GM23338 (cell line): Measurements from ENCODE around the gene UHRF2. TPM values are rescaled to one million over a fixed set of nuclear protein-coding genes. Genes with fewer than 3 reads are reported as not detected.

ENCODE experiments used
- ATAC-seq: fragments of 200-7000 bp; cut with Tn5 transposase; 3 replicates; pipeline ENCODE4 v1.9.1; 2020
- DNase-seq: peaks from one replicate; pipeline ENCODE4 v3.0.0-alpha.2; 2015; ENCODE audit warnings: low spot score
- H2AFZ ChIP-seq: fragments of 200-600 bp; sonication (generic); 2 replicates; pipeline ENCODE4 v1.8.0; 2016; ENCODE audit warnings: antibody characterized with exemption, mild to moderate bottlenecking, moderate library complexity
- H3F3A ChIP-seq: fragments of 200-600 bp; sonication (generic); replicated peaks from 2 replicates; pipeline ENCODE4 v1.8.0; 2017; ENCODE audit warnings: antibody characterized with exemption, mixed run types, low read depth
- H3K27ac ChIP-seq: fragments of 200-600 bp; sonication (generic); 2 replicates; pipeline ENCODE4 v1.6.1; 2016; ENCODE audit warnings: low read depth
- H3K27me3 ChIP-seq: fragments of 200-600 bp; sonication (generic); 2 replicates; pipeline ENCODE4 v1.8.0; 2016; ENCODE audit warnings: mild to moderate bottlenecking, mixed run types, moderate library complexity; ENCODE audit not compliant: insufficient read depth
- H3K36me3 ChIP-seq: fragments of 200-600 bp; sonication (generic); 2 replicates; pipeline ENCODE4 v1.8.0; 2016; ENCODE audit warnings: mild to moderate bottlenecking; ENCODE audit not compliant: insufficient read depth
- H3K4me1 ChIP-seq: fragments of 200-600 bp; sonication (generic); 2 replicates; pipeline ENCODE4 v1.8.0; 2016; ENCODE audit warnings: mild to moderate bottlenecking, moderate library complexity; ENCODE audit not compliant: insufficient read depth
- H3K4me2 ChIP-seq: fragments of 200-600 bp; sonication (generic); 2 replicates; pipeline ENCODE4 v1.7.1; 2017; ENCODE audit warnings: mixed run types
- H3K4me3 ChIP-seq: fragments of 200-600 bp; sonication (generic); 2 replicates; pipeline ENCODE4 v1.6.1; 2016; ENCODE audit warnings: mixed run types
- H3K79me2 ChIP-seq: fragments of 200-600 bp; sonication (generic); replicated peaks from 2 replicates; pipeline ENCODE4 v1.8.0; 2017; ENCODE audit warnings: mild to moderate bottlenecking; ENCODE audit not compliant: insufficient read depth
- H3K9me2 ChIP-seq: fragments of 200-600 bp; sonication (generic); 2 replicates; pipeline ENCODE4 v1.8.0; 2017; ENCODE audit not compliant: insufficient read depth
- H4K20me1 ChIP-seq: fragments of 200-600 bp; sonication (generic); replicated peaks from 2 replicates; pipeline ENCODE4 v1.8.0; 2017; ENCODE audit warnings: mild to moderate bottlenecking; ENCODE audit not compliant: insufficient read depth
- H3K27ac Mint-ChIP-seq: 2 replicates; pipeline ENCODE4 v1.8.0; 2020; ENCODE audit warnings: inconsistent platforms, mild to moderate bottlenecking, moderate library complexity, mixed read lengths
- H3K27me3 Mint-ChIP-seq: 3 replicates; pipeline ENCODE4 v1.8.0; 2022; ENCODE audit warnings: low read depth, mild to moderate bottlenecking, moderate library complexity, mixed read lengths, inconsistent platforms; ENCODE audit not compliant: insufficient read depth, poor library complexity
- H3K36me3 Mint-ChIP-seq: 3 replicates; pipeline ENCODE4 v1.8.0; 2021; ENCODE audit warnings: low read depth, mild to moderate bottlenecking, inconsistent platforms, moderate library complexity, mixed read lengths
- H3K4me1 Mint-ChIP-seq: 3 replicates; pipeline ENCODE4 v1.8.0; 2020; ENCODE audit warnings: mild to moderate bottlenecking, inconsistent platforms, mixed read lengths
- H3K4me3 Mint-ChIP-seq: 3 replicates; pipeline ENCODE4 v1.8.0; 2021; ENCODE audit warnings: moderate library complexity, mild to moderate bottlenecking, inconsistent platforms, mixed read lengths
- H3K9me3 Mint-ChIP-seq: 3 replicates; pipeline ENCODE4 v1.8.0; 2020; ENCODE audit warnings: moderate library complexity, mild to moderate bottlenecking, inconsistent platforms, mixed read lengths
- CREB1 ChIP-seq: fragments of 250-450 bp; sonication (Bioruptor Pico); IDR thresholded peaks from 2 replicates; pipeline ENCODE4 v1.5.0; 2020; ENCODE audit warnings: low read depth, mild to moderate bottlenecking, moderate library complexity
- CTCF ChIP-seq, 2 experiments: fragments of 200-600 bp in 1 of 2; sonication (generic) in 1 of 2; conservative IDR thresholded peaks; 2 replicates each; pipeline versions ENCODE4 v1.5.1 to v1.6.1; 2016 to 2017; ENCODE audit warnings: antibody characterized with exemption in 2 of 2, low read depth in 2 of 2, mild to moderate bottlenecking in 2 of 2, moderate library complexity in 1 of 2
- ETS1 ChIP-seq: IDR thresholded peaks from 2 replicates; pipeline ENCODE4 v1.6.1; 2016; ENCODE audit warnings: antibody characterized with exemption
- EZH2 ChIP-seq: fragments of 200-600 bp; sonication (generic); IDR thresholded peaks from one replicate; pipeline ENCODE4 v1.8.0; 2017; ENCODE audit warnings: antibody characterized with exemption, mild to moderate bottlenecking, low read depth; ENCODE audit not compliant: unreplicated experiment
- EZH2phosphoT487 ChIP-seq: fragments of 200-600 bp; sonication (generic); IDR thresholded peaks from one replicate; pipeline ENCODE4 v1.8.1; 2018; ENCODE audit warnings: antibody characterized with exemption; ENCODE audit not compliant: unreplicated experiment
- JUNB ChIP-seq: IDR thresholded peaks from one replicate; pipeline ENCODE4 v1.6.1; 2016; ENCODE audit warnings: antibody characterized with exemption; ENCODE audit not compliant: unreplicated experiment
- NANOG ChIP-seq: IDR thresholded peaks from 2 replicates; pipeline ENCODE4 v1.6.1; 2016; ENCODE audit warnings: antibody characterized with exemption, borderline replicate concordance
- POLR2AphosphoS5 ChIP-seq: IDR thresholded peaks from 2 replicates; pipeline ENCODE4 v1.6.1; 2016; ENCODE audit warnings: antibody characterized with exemption, low read depth
- STAT1 ChIP-seq: IDR thresholded peaks from one replicate; pipeline ENCODE4 v1.6.1; 2016; ENCODE audit warnings: antibody characterized with exemption; ENCODE audit not compliant: unreplicated experiment
- ZNF114 ChIP-seq: fragments of 250-450 bp; sonication (Bioruptor Pico); IDR thresholded peaks from 2 replicates; pipeline ENCODE4 v1.5.0; 2020; ENCODE audit warnings: mild to moderate bottlenecking, moderate library complexity
- ZNF331 ChIP-seq: fragments of 250-450 bp; sonication (Bioruptor Pico); IDR thresholded peaks from 2 replicates; pipeline ENCODE4 v1.5.0; 2020; ENCODE audit warnings: low read depth, mild to moderate bottlenecking, moderate library complexity
- ZNF462 ChIP-seq: fragments of 250-450 bp; sonication (Bioruptor Pico); IDR thresholded peaks from 2 replicates; pipeline ENCODE4 v1.5.0; 2020; ENCODE audit warnings: mild to moderate bottlenecking, moderate library complexity
- polyA plus RNA-seq: library from polyadenylated mRNA; unstranded; fragments of >200 nt; fragmentation: Nextera tagmentation; extraction: Ambion mirVana; gene quantifications from 2 replicates; pipeline ENCODE4 v1.2.1, GENCODE V29; 2016
- total RNA-seq: library from RNA; depleted of rRNA; stranded (reverse); fragments of >200 nt; shearing (Covaris generic); gene quantifications from 2 replicates; pipeline ENCODE4 v1.2.3, GENCODE V29; 2014
- TF ChIP-seq, protein P1 (sequence below): IDR thresholded peaks from one replicate; pipeline ENCODE4 v1.6.1; 2018; ENCODE audit warnings: antibody characterized with exemption; ENCODE audit not compliant: unreplicated experiment

The UHRF2 gene
- total and polyA plus RNA-seq, 2 experiments from 2014 or later = 15.1 to 51.6 TPM

GRCh38 chr9:6489099-6489498 lies 76.1 kb downstream of the UHRF2 start:
- 0 out of 2 replicates have a peak, but pooled peaks cover 6% of the 10 kb centered on the region for H3K36me3 ChIP-seq
- no peak overlapping the region for H3K4me2 ChIP-seq
- ATAC-seq (no peak), DNase-seq (no peak)
- H3K27ac ChIP-seq = no peak overlapping the region
- peaks cover 16% of the 10 kb centered on the region for H3K79me2 ChIP-seq
- peaks cover 5% of the 10 kb centered on the region for H3K27me3 Mint-ChIP-seq
- TF ChIP-seq ZNF462 (no peak), ZNF331 (CRISPR knock-in tag) (no peak), NANOG (no peak), JUNB (no peak), CREB1 (CRISPR knock-in tag) (no peak), ETS1 (no peak), POLR2AphosphoS5 (no peak), EZH2phosphoT487 (no peak), CTCF (conservative IDR thresholded peaks at IDR 0.05; ENCODE audit: low read depth in 2 of 2) (no peak), ZNF114 (no peak), STAT1 (no peak), EZH2 (no peak)
- TF ChIP-seq, protein P1, sequence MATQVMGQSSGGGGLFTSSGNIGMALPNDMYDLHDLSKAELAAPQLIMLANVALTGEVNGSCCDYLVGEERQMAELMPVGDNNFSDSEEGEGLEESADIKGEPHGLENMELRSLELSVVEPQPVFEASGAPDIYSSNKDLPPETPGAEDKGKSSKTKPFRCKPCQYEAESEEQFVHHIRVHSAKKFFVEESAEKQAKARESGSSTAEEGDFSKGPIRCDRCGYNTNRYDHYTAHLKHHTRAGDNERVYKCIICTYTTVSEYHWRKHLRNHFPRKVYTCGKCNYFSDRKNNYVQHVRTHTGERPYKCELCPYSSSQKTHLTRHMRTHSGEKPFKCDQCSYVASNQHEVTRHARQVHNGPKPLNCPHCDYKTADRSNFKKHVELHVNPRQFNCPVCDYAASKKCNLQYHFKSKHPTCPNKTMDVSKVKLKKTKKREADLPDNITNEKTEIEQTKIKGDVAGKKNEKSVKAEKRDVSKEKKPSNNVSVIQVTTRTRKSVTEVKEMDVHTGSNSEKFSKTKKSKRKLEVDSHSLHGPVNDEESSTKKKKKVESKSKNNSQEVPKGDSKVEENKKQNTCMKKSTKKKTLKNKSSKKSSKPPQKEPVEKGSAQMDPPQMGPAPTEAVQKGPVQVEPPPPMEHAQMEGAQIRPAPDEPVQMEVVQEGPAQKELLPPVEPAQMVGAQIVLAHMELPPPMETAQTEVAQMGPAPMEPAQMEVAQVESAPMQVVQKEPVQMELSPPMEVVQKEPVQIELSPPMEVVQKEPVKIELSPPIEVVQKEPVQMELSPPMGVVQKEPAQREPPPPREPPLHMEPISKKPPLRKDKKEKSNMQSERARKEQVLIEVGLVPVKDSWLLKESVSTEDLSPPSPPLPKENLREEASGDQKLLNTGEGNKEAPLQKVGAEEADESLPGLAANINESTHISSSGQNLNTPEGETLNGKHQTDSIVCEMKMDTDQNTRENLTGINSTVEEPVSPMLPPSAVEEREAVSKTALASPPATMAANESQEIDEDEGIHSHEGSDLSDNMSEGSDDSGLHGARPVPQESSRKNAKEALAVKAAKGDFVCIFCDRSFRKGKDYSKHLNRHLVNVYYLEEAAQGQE = no peak
- H2AFZ ChIP-seq = no peak overlapping the region
- 0 out of 2 replicates have a peak, but pooled peaks cover 7% of the 10 kb centered on the region for H3K4me1 ChIP-seq
- no peaks in the 10 kb centered on the region for H3F3A ChIP-seq
- no peaks in the 10 kb centered on the region for H3K27me3 ChIP-seq
- no peak overlapping the region for H3K4me3 ChIP-seq
- H3K36me3 Mint-ChIP-seq = peaks cover 23% of the 10 kb centered on the region
- no peaks in the 10 kb centered on the region for H3K9me3 Mint-ChIP-seq
- no peak overlapping the region for H3K27ac Mint-ChIP-seq
- H3K9me2 ChIP-seq = no peaks in the 10 kb centered on the region
- no peak overlapping the region for H3K4me3 Mint-ChIP-seq
- H4K20me1 ChIP-seq = no peaks in the 10 kb centered on the region; the same call in none of the 2 replicates
- no peaks in the 10 kb centered on the region for H3K4me1 Mint-ChIP-seq
